Islet of Langerhans (tissue), 1 donor: ENCODE measurements around the gene LHFPL6.

ENCODE experiments used
- FAIRE-seq: peaks from one replicate; lab custom pipeline; 2011; peaks lifted over from hg19 to GRCh38; lab: Jason Lieb, UNC

LHFPL6 gene

DNA sequence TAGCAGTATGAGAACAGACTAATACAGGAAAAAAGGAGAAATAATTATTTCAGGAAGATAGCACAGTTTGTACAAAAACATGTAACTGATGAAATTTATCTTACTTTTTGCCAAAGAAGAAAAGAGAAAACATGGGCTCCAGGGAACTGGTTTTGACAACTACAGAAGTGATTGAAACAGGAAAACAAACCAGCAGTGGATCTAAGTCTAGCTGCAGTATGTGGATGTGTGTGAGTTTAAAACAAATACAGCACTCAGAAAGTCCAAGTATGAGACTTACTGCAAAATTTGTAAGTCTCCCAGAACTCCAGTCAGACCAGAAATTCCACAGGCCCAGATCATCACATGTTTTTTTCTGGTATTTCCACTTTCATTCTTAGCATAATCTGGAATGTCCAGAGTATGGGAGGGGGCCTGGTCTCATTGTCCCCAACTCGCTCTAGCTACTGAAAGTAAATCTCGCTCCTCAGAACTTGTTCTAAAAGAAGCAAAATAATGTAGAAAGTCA, 305.3 kb downstream of the LHFPL6 start:
- no peak for FAIRE-seq

DNA sequence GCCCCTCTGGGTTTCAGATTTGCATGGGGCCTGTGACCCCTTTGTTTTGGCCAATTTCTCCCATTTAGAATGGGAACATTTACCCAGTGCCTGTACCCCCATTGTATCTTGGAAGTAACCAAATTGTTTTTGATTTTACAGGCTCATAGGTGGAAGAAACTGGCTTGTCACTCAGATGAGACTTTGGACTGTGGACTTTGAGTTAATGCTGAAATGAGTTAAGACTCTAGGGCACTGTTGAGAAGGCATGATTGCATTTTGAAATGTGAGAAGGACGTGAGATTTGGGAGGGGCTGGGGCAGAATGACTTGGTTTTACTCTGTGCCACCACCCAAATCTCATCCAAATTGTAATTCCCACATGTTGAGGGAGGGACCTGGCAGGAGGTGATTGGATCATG, 306.0 kb downstream of the LHFPL6 start:
- no peak for FAIRE-seq

DNA sequence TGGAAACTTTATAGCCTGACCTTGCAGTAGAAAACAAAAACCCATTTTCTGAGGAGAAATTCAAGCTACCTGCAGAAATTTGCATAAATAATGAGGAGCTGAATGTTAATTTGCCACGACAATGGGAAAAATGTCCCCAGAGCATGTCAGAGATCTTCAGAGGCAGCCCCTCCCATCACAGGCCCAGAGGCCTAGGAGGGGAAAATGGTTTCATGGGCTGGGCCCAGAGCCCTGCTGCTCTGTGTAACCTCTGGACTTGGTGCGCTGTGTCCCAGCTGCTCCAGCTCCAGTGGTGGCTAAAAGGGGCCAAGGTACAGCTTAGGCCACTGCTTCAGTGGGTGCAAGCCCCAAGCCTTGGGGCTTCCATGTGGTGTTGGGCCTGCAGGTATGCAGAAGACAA, 306.8 kb downstream of the LHFPL6 start:
- FAIRE-seq: no peak
